ENCODE data around the gene SLC33A1.
"Not testable (repeated sequence)": the region's sequence is repeated elsewhere in the genome, so short reads cannot be mapped to it uniquely, and the experiment has no call there.

The SLC33A1 gene

GRCh38 chr3:155854141-155854940, at the start of gene SLC33A1:
Gene SLC33A1 (minus strand): TSS chr3:155854427. CDS start chr3:155853997, 430 bp downstream.
- peak; percentile 92 to 97 for DNase-seq (ENCODE audit: low read depth in 2 of 2)

GRCh38 chr3:155895379-155895900, 41.2 kb upstream of the SLC33A1 start:
- no peak for DNase-seq (ENCODE audit: low read depth in 2 of 2)

- no peak for DNase-seq (ENCODE audit: low read depth in 2 of 2)
These were observed 37.1 kb upstream of the SLC33A1 start for GRCh38 chr3:155891321-155891720.

- no peak for DNase-seq (ENCODE audit: low read depth in 2 of 2)
These were observed 36.5 kb upstream of the SLC33A1 start for GRCh38 chr3:155890671-155891190.

- no peak for DNase-seq (ENCODE audit: low read depth in 2 of 2)
These were observed 35.7 kb upstream of the SLC33A1 start for GRCh38 chr3:155889952-155890351.

DNA sequence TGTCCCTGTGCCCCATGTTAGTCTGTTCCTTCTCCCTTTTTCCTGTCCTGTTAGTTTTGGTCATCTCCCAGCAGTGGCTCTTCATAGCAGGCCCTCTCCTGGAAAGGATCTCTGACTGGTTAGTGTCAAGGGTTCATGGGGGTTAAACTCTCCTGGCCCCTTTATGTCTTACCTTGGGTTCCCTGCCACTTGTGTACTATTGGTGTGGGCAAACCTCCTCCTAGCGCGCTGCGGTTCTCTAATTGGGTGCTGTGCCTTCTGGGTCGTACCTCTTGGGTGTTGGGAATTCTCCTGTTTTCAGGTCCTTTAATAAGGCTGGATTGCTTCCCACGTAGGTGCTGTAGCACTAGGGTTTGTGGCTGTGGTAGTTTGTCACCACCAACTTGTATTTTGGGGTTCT, 35.0 kb upstream of the SLC33A1 start:
- no peak for DNase-seq (ENCODE audit: low read depth in 2 of 2)

GRCh38 chr3:155886915-155887314, 32.7 kb upstream of the SLC33A1 start:
- DNase-seq (ENCODE audit: low read depth in 2 of 2), result no peak

GRCh38 chr3:155886348-155886747, 32.1 kb upstream of the SLC33A1 start:
- DNase-seq (ENCODE audit: low read depth in 2 of 2), result not testable (repeated sequence)

GRCh38 chr3:155885292-155885691, 31.1 kb upstream of the SLC33A1 start:
- DNase-seq (ENCODE audit: low read depth in 2 of 2), result no peak

GRCh38 chr3:155884292-155884691, 30.1 kb upstream of the SLC33A1 start:
- no peak for DNase-seq (ENCODE audit: low read depth in 2 of 2)

- no peak for DNase-seq (ENCODE audit: low read depth in 2 of 2)
These were observed 26.1 kb upstream of the SLC33A1 start for GRCh38 chr3:155880286-155880685.

- no peak for DNase-seq (ENCODE audit: low read depth in 2 of 2)
These were observed 22.3 kb upstream of the SLC33A1 start for GRCh38 chr3:155876503-155876902.

DNA sequence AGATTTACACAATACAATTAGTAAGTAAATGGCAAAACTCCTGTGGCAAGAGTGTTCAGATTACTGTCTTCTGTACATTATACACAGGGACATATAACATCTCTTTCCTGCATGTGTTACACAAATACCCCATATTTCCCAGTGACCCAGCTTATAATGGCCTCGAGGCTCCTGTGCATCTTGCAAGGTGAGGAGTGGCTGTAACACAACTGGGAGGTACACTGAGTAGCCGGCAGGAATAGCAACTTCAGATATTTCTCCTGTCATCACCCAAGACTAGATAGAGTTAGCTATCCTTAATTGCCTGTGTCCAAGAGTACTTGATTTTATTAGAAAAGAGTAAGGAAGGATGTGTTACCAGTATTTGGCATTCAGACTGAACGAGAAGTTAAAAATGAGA, 21.8 kb upstream of the SLC33A1 start:
- no peak for DNase-seq (ENCODE audit: low read depth in 2 of 2)

DNA sequence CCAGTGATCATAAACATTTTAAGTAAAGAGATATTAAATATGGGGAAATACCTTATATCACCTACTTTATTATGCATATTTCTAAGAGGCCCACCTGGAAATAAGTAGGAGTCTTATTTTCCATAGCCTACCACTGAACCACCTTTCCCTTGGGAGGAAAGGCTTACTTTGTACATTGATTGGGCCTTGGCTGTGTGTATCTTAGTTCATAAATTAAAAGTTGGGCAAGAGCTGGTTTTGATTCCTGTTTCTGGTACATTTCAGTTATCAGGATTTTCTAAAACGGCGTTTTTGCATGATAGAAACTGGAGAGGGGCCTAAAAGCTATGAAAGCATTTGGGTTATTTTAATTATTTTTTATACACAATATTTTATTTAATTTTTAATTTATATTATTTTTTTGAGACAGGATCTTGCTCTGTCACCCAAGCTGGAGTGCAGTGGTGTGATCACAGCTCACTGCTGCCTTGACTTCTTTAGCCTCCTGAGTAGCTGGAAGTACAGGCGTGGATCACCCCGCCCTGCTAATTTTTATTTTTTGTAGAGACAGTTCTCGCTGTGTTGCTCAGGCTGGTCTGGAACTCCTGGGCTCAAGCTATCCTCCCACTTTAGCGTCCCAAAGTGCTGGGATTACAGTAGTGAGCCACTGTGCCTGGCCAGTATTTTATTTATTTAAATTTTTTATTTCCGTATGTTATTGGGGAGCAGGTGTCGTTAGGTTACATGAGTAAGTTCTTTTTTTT, 18.8 kb upstream of the SLC33A1 start:
- DNase-seq (ENCODE audit: low read depth in 2 of 2), result no peak

DNA sequence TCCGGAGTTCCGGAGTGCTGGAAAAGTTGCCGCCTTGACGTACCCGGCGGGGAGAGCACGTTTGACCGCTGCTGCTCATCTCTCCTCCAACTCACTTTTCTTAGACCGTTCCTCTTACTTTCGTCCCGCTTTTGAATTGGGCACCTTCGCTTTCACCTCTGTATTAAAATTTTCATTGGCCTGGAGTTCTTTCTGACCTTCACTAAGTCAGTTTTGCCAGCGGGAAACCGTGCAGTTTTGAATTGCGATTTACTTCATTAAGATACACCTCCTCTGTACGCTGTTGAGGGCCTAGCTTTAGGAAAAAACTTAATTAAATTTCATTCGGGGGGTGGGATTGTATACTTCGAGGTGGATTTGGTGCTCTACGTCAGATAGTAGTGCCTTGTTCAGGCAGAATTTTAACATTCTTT, 17.5 kb upstream of the SLC33A1 start:
- no peak for DNase-seq (ENCODE audit: low read depth in 2 of 2)

DNA sequence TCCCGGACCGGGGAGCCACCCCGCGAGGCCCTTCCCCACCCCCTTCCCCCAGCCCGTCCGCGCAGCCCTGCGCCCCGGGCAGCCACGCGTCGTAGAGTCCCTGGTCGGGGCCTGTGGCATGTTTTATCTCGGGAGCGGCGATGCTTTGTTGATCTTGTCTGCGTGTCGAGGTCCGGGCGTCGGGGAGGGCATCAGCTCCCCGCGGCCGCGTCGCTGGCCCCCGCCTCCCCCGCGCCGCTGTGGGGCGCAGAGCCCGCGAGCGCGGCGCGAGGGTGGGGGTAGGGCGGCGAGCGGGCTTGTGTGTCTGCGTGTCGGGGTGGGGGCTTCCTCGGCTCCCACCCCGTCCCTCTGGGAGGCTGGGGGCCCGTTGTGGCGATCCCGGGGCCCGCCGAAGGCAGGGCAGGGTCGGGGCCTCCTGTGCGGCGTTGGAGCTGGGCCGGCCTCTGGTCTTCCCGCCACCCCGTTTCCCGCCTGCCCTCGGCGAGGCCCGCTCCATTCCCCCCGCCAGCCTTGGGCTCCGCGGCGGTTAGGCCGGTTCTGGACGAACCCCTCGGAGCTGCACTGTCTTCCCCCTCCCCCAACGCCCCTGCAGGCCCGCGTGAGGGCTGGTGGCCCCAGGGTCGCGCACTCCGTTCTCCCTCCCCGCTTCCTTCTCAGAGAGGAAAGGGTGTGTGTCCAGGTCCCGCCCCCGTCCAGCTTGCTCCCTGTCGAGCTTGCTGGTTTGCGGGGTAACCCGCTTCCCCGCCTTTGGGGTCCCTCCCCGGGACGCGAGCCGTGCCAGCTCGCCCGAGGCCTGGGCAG, 16.9 kb upstream of the SLC33A1 start:
- DNase-seq (ENCODE audit: low read depth in 2 of 2), result peak; percentile 33 to 40

DNA sequence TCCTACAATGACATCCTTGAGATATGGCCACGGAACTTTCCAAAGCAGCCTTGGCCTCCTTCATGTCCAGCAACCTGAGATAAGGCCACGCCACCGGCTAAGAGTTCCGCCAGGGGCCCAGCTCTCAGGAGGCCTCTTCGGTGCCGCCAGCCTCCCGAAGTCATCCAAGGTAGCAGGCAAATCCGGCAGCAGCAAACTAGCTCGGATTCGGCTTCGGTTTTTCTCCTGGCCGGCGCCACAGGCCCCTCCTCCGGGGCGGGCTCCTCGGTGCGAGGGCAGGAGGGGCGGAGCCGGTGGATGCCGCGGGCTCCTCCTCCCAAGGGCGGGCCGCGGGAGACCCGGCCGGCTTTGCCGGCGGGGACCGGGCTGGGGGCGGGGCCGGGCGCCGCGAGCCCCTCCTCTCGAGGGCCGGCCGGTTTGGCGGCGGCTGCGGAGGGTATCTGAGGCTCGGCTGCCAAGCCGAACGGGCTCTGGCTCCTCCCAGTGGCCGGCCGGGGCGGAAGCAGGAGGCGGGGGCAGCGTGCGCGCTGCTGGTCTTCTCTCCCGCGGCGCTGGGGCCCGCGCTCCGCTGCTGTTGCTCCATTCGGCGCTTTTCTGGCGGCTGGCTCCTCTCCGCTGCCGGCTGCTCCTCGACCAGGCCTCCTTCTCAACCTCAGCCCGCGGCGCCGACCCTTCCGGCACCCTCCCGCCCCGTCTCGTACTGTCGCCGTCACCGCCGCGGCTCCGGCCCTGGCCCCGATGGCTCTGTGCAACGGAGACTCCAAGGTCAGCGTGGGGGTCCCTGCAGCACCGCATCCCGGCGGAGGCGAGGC, 16.1 kb upstream of the SLC33A1 start, which contains the start of gene GMPS:
GMPS (plus strand) TSS at position 518 of the 812 bp plus-strand sequence; CDS start at position 739, 221 bp downstream.
- peak; percentile 91 to 93 for DNase-seq (ENCODE audit: low read depth in 2 of 2)

DNA sequence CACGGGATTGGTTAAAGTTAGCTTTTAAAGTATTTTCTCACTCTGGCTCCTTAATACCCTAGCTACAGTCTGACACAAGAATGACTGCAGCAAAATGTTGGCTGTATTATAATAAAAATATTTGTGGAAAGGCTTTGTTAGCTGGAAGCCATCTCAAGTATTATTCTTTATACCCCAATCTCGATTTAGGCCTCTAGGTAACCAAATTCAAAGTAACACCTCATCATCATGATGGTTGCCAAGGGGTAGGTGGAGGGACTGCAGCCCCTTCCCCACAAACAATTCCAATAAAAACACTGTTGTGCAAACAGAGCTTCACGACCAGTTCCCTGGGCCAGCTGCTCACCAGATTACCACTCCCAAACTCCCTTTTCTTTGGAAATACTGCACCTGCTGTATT, 15.5 kb upstream of the SLC33A1 start:
- no peak for DNase-seq (ENCODE audit: low read depth in 2 of 2)

- DNase-seq (ENCODE audit: low read depth in 2 of 2), result no peak
These were observed 9.0 kb upstream of the SLC33A1 start for GRCh38 chr3:155863072-155863784.
